HepG2 (cell line): ENCODE results near the gene TMEM134. TPM values are rescaled to one million over a fixed set of nuclear protein-coding genes. Genes with fewer than 3 reads are reported as not detected.

Source experiments
- GFI1 ChIP-seq: sonication (generic); formaldehyde crosslinking; IDR thresholded peaks from 2 replicates; pipeline ENCODE4 v1.5.0; 2020; ENCODE audit warnings: missing genetic modification reagents, mild to moderate bottlenecking, borderline replicate concordance
- MBD4 ChIP-seq: IDR thresholded peaks from 2 replicates; pipeline ENCODE4 v1.6.1; 2012; ENCODE audit warnings: low read length, inconsistent platforms, borderline replicate concordance
- NR3C1 ChIP-seq: sonication (generic); formaldehyde crosslinking; IDR thresholded peaks from 2 replicates; pipeline ENCODE4 v1.4.0; 2020; ENCODE audit warnings: missing genetic modification reagents
- POLR2AphosphoS5 ChIP-seq: IDR thresholded peaks from 2 replicates; pipeline ENCODE4 v1.6.1; 2012; ENCODE audit warnings: low read depth, low read length
- SMAD3 ChIP-seq: sonication (generic); formaldehyde crosslinking; IDR thresholded peaks from 2 replicates; pipeline ENCODE4 v1.4.0; 2020; ENCODE audit warnings: missing genetic modification reagents
- SMAD9 ChIP-seq: sonication (generic); formaldehyde crosslinking; IDR thresholded peaks from 2 replicates; pipeline ENCODE4 v1.5.1; 2020; ENCODE audit warnings: mild to moderate bottlenecking, missing genetic modification reagents
- SNAI1 ChIP-seq: sonication (generic); formaldehyde crosslinking; IDR thresholded peaks from 2 replicates; pipeline ENCODE4 v1.5.0; 2020; ENCODE audit warnings: mild to moderate bottlenecking, missing genetic modification reagents, borderline replicate concordance
- ZBTB7B ChIP-seq: sonication (generic); formaldehyde crosslinking; IDR thresholded peaks from 2 replicates; pipeline ENCODE4 v1.4.0; 2020; ENCODE audit warnings: missing genetic modification reagents
- ZFP36L2 ChIP-seq: sonication (generic); formaldehyde crosslinking; IDR thresholded peaks from 2 replicates; pipeline ENCODE4 v1.4.0; 2020; ENCODE audit warnings: missing genetic modification reagents
- ZKSCAN8 ChIP-seq: IDR thresholded peaks from 2 replicates; pipeline ENCODE4 v1.6.1; 2016; ENCODE audit warnings: borderline replicate concordance, missing genetic modification reagents, missing compliant biosample characterization
- ZNF124 ChIP-seq: sonication (generic); formaldehyde crosslinking; IDR thresholded peaks from 2 replicates; pipeline ENCODE4 v1.4.0; 2020; ENCODE audit warnings: missing genetic modification reagents
- ZNF326 ChIP-seq: sonication (generic); formaldehyde crosslinking; IDR thresholded peaks from 2 replicates; pipeline ENCODE4 v1.4.0; 2020; ENCODE audit warnings: missing genetic modification reagents, borderline replicate concordance
- ZNF331 ChIP-seq: sonication (generic); formaldehyde crosslinking; IDR thresholded peaks from 2 replicates; pipeline ENCODE4 v1.4.0; 2020; ENCODE audit warnings: missing genetic modification reagents
- ZNF660 ChIP-seq: sonication (generic); formaldehyde crosslinking; IDR thresholded peaks from 2 replicates; pipeline ENCODE4 v1.5.1; 2020; ENCODE audit warnings: mild to moderate bottlenecking, low read depth, missing genetic modification reagents, borderline replicate concordance
- polyA plus RNA-seq, 8 experiments: library from polyadenylated mRNA; depleted of rRNA in 3 of 8; stranded (reverse) in 7 of 8; unstranded in 1 of 8; fragments of >200 nt; fragmentation: Illumina TruSeq in 4 of 8; extraction: Trizol in 4 of 8; gene quantifications; 2 replicates each; pipeline versions ENCODE4 v1.2.1 to v1.2.3, GENCODE V29; 2011 to 2016; ENCODE audit warnings: low read depth in 4 of 8, missing spikeins in 1 of 8, mixed read lengths in 1 of 8; ENCODE audit not compliant: insufficient read depth in 1 of 8
- total RNA-seq, 5 experiments: library from RNA; depleted of rRNA; stranded (reverse); fragments of >200 nt; fragmentation: Illumina TruSeq; extraction: Trizol; gene quantifications; 2 replicates each; pipeline ENCODE4 v1.2.3, GENCODE V29; 2016; ENCODE audit warnings: low read depth in 1 of 5
- TF ChIP-seq, protein P1 (sequence below): sonication (generic); formaldehyde crosslinking; IDR thresholded peaks from 2 replicates; pipeline ENCODE4 v1.8.1; 2023; ENCODE audit warnings: mild to moderate bottlenecking, moderate library complexity, missing genetic modification reagents
- TF ChIP-seq, protein P2 (sequence below): sonication (generic); formaldehyde crosslinking; IDR thresholded peaks from 2 replicates; pipeline ENCODE4 v1.4.0; 2020; ENCODE audit warnings: missing genetic modification reagents; ENCODE audit errors: not compliant biosample characterization
- TF ChIP-seq, protein P3 (sequence below): sonication (generic); formaldehyde crosslinking; IDR thresholded peaks from 2 replicates; pipeline ENCODE4 v1.8.0; 2022; ENCODE audit warnings: missing genetic modification reagents, mild to moderate bottlenecking, borderline replicate concordance
- TF ChIP-seq, protein P4 (sequence below): sonication (generic); formaldehyde crosslinking; IDR thresholded peaks from 2 replicates; pipeline ENCODE4 v1.4.0; 2020; ENCODE audit warnings: missing genetic modification reagents
- TF ChIP-seq, protein P5 (sequence below): IDR thresholded peaks from 2 replicates; pipeline ENCODE4 v1.6.1; 2016; ENCODE audit warnings: low read depth
- TF ChIP-seq, protein P6 (sequence below): sonication (generic); formaldehyde crosslinking; IDR thresholded peaks from 2 replicates; pipeline ENCODE4 v1.4.0; 2020; ENCODE audit warnings: missing genetic modification reagents

The TMEM134 gene
- total and polyA plus RNA-seq, 2 of the 13 experiments (the other 11 are each of a cell fraction or from before 2014, with no cell fraction given), result 6.9 to 26.9 TPM

DNA sequence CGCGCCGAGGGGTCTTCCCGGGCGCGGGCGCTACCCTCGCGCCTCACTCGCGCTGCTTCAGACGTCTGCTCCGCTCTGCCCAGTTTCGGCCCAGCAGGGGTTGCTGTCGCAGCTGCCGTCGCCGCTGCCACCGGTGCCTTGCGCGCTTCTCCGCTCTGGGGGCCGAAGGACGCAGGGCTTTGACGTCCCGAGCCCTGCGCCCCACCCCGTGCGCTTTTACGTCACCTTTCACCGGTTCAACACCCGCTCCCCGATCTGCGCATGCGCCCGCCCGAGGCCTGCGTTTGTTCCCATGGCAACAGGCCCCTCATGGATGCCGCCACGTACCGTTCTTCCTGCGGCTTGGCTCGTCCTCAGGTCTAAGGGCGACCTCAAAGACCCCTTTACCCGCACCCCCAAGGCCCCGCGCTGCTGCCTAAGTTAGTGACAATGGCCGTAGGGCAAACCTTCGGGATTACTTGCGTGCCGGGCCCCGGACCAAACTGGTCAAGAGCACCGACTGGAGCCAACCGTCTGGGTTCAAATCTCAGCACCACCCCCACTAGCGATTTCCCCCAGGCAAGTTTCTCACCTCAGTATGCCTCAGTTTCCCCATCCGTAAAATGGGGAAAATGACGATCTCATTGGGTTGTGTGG is 39.6 kb upstream of the TMEM134 start (continued):
- no peak for TF ChIP-seq ZFP36L2 (CRISPR knock-in tag)
- no peak; the same call in 1 of the 2 replicates for TF ChIP-seq POLR2AphosphoS5
- TF ChIP-seq, protein P1, sequence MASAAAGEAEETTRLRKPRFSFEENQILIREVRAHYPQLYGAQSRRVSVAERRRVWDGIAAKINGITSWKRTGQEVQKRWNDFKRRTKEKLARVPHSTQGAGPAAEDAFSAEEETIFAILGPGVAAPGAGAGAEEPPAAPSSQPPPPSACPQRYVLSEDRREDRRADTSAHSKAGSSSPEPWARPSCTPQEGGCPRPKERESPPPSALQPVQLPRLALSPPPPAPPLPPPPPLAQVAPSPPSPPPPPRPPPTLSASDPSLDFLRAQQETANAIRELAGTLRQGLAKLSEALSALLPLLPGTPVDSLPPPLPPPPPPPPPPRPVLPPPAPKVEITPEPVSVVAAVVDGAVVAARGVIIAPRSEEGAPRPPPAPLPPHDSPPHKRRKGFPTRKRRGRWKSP (CRISPR knock-in tag), result peak; percentile 35; the same call in 1 of the 2 replicates
- TF ChIP-seq ZNF124 (CRISPR knock-in tag), result 0 out of 2 replicates have a peak, but pooled peaks have one; percentile 25
- TF ChIP-seq, protein P2, sequence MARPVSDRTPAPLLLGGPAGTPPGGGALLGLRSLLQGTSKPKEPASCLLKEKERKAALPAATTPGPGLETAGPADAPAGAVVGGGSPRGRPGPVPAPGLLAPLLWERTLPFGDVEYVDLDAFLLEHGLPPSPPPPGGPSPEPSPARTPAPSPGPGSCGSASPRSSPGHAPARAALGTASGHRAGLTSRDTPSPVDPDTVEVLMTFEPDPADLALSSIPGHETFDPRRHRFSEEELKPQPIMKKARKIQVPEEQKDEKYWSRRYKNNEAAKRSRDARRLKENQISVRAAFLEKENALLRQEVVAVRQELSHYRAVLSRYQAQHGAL (CRISPR knock-in tag), result peak; percentile 63
- no peak for TF ChIP-seq ZNF326
- no peak; the same call in 1 of the 2 replicates for TF ChIP-seq SMAD3 (CRISPR knock-in tag)
- 0 out of 2 replicates have a peak, but pooled peaks have one; percentile 22 for TF ChIP-seq ZNF331 (CRISPR knock-in tag)
- TF ChIP-seq SMAD9 (CRISPR knock-in tag), result no peak
- no peak for TF ChIP-seq SNAI1 (CRISPR knock-in tag)
- TF ChIP-seq, protein P3, sequence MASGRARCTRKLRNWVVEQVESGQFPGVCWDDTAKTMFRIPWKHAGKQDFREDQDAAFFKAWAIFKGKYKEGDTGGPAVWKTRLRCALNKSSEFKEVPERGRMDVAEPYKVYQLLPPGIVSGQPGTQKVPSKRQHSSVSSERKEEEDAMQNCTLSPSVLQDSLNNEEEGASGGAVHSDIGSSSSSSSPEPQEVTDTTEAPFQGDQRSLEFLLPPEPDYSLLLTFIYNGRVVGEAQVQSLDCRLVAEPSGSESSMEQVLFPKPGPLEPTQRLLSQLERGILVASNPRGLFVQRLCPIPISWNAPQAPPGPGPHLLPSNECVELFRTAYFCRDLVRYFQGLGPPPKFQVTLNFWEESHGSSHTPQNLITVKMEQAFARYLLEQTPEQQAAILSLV (CRISPR knock-in tag), result peak; percentile 84
- TF ChIP-seq ZKSCAN8 (CRISPR knock-in tag), result no peak
- TF ChIP-seq MBD4, result no peak
- TF ChIP-seq ZNF660, result no peak
- TF ChIP-seq NR3C1, result no peak
- TF ChIP-seq ZBTB7B (CRISPR knock-in tag), result peak; percentile 48; the same call in 1 of the 2 replicates
- TF ChIP-seq, protein P4, sequence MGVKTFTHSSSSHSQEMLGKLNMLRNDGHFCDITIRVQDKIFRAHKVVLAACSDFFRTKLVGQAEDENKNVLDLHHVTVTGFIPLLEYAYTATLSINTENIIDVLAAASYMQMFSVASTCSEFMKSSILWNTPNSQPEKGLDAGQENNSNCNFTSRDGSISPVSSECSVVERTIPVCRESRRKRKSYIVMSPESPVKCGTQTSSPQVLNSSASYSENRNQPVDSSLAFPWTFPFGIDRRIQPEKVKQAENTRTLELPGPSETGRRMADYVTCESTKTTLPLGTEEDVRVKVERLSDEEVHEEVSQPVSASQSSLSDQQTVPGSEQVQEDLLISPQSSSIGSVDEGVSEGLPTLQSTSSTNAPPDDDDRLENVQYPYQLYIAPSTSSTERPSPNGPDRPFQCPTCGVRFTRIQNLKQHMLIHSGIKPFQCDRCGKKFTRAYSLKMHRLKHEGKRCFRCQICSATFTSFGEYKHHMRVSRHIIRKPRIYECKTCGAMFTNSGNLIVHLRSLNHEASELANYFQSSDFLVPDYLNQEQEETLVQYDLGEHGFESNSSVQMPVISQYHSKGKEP (CRISPR knock-in tag), result 0 out of 2 replicates have a peak, but pooled peaks have one; percentile 25
- TF ChIP-seq GFI1, result no peak
- TF ChIP-seq, protein P5, sequence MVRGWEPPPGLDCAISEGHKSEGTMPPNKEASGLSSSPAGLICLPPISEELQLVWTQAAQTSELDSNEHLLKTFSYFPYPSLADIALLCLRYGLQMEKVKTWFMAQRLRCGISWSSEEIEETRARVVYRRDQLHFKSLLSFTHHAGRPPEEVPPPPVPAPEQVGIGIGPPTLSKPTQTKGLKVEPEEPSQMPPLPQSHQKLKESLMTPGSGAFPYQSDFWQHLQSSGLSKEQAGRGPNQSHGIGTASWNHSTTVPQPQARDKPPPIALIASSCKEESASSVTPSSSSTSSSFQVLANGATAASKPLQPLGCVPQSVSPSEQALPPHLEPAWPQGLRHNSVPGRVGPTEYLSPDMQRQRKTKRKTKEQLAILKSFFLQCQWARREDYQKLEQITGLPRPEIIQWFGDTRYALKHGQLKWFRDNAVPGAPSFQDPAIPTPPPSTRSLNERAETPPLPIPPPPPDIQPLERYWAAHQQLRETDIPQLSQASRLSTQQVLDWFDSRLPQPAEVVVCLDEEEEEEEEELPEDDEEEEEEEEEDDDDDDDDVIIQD (CRISPR knock-in tag), result no peak
- TF ChIP-seq, protein P6, sequence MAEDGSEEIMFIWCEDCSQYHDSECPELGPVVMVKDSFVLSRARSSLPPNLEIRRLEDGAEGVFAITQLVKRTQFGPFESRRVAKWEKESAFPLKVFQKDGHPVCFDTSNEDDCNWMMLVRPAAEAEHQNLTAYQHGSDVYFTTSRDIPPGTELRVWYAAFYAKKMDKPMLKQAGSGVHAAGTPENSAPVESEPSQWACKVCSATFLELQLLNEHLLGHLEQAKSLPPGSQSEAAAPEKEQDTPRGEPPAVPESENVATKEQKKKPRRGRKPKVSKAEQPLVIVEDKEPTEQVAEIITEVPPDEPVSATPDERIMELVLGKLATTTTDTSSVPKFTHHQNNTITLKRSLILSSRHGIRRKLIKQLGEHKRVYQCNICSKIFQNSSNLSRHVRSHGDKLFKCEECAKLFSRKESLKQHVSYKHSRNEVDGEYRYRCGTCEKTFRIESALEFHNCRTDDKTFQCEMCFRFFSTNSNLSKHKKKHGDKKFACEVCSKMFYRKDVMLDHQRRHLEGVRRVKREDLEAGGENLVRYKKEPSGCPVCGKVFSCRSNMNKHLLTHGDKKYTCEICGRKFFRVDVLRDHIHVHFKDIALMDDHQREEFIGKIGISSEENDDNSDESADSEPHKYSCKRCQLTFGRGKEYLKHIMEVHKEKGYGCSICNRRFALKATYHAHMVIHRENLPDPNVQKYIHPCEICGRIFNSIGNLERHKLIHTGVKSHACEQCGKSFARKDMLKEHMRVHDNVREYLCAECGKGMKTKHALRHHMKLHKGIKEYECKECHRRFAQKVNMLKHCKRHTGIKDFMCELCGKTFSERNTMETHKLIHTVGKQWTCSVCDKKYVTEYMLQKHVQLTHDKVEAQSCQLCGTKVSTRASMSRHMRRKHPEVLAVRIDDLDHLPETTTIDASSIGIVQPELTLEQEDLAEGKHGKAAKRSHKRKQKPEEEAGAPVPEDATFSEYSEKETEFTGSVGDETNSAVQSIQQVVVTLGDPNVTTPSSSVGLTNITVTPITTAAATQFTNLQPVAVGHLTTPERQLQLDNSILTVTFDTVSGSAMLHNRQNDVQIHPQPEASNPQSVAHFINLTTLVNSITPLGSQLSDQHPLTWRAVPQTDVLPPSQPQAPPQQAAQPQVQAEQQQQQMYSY (CRISPR knock-in tag), result no peak
